K562 (cell line): Measurements from ENCODE around the gene NCOA3. TPM values are rescaled to one million over a fixed set of nuclear protein-coding genes. Genes with fewer than 3 reads are reported as not detected.

Experiments
- CBFA2T3 ChIP-seq: fragments of 450-650 bp; IDR thresholded peaks from 2 replicates; pipeline ENCODE4 v1.6.1; 2017
- CREB1 ChIP-seq, 2 experiments: sonication (generic) in 1 of 2; formaldehyde crosslinking in 1 of 2; IDR thresholded peaks; 2 replicates each; pipeline versions ENCODE4 v1.6.1 to v1.8.0; 2012 to 2022; ENCODE audit warnings: inconsistent platforms in 1 of 2, mild to moderate bottlenecking in 1 of 2, missing genetic modification reagents in 1 of 2, moderate library complexity in 1 of 2
- CTCF ChIP-seq, 3 experiments: IDR thresholded peaks in 2 of 3; conservative IDR thresholded peaks in 1 of 3; 2 replicates each; pipeline ENCODE4 v1.5.1; 2011 to 2012; ENCODE audit warnings: low read length in 3 of 3, mild to moderate bottlenecking in 3 of 3, control low read depth in 2 of 3, improper control_type of control experiment in 1 of 3, inconsistent platforms in 1 of 3, low read depth in 1 of 3, mixed read lengths in 1 of 3, moderate library complexity in 1 of 3; ENCODE audit not compliant: insufficient read depth in 2 of 3
- DPF2 ChIP-seq: fragments of 450-650 bp; IDR thresholded peaks from 2 replicates; pipeline ENCODE4 v1.6.1; 2016
- HDAC8 ChIP-seq: fragments of 450-650 bp; IDR thresholded peaks from 2 replicates; pipeline ENCODE4 v1.6.1; 2016; ENCODE audit warnings: mild to moderate bottlenecking, missing genetic modification characterization, moderate library complexity, missing compliant biosample characterization
- IFI16 ChIP-seq: fragments of 250-450 bp; sonication (Bioruptor Pico); IDR thresholded peaks from 2 replicates; pipeline ENCODE4 v2.1.2; 2022; ENCODE audit warnings: mild to moderate bottlenecking, inconsistent platforms
- MAZ ChIP-seq, 2 experiments: fragments of 450-650 bp in 1 of 2; sonication (generic) in 1 of 2; formaldehyde crosslinking; IDR thresholded peaks in 1 of 2; conservative IDR thresholded peaks in 1 of 2; 2 replicates each; pipeline versions ENCODE4 v1.4.0 to v1.5.0; 2020; ENCODE audit warnings: mild to moderate bottlenecking in 1 of 2, missing genetic modification reagents in 1 of 2
- NFYB ChIP-seq: IDR thresholded peaks from 2 replicates; pipeline ENCODE4 v1.6.1; 2011; ENCODE audit warnings: mild to moderate bottlenecking, moderate library complexity; ENCODE audit not compliant: insufficient read length; ENCODE audit errors: extremely low read depth
- PBX2 ChIP-seq, 2 experiments: IDR thresholded peaks in 1 of 2; conservative IDR thresholded peaks in 1 of 2; 2 replicates each; pipeline ENCODE4 v1.6.1; 2016; ENCODE audit warnings: low read depth in 2 of 2, mild to moderate bottlenecking in 1 of 2, missing compliant biosample characterization in 1 of 2, missing genetic modification characterization in 1 of 2, moderate library complexity in 1 of 2
- PCBP1 ChIP-seq: fragments of 200-400 bp; formaldehyde crosslinking; IDR thresholded peaks from 2 replicates; pipeline ENCODE4 v1.6.1; 2018; ENCODE audit warnings: mild to moderate bottlenecking, low read depth, low read length; ENCODE audit not compliant: poor library complexity, severe bottlenecking
- PHF8 ChIP-seq: fragments of 200-600 bp; sonication (generic); IDR thresholded peaks from 2 replicates; pipeline ENCODE4 v1.6.1; 2012; ENCODE audit warnings: mixed run types, mild to moderate bottlenecking, inconsistent platforms, low read length, moderate library complexity, borderline replicate concordance
- POLR2A ChIP-seq: fragments of 450-650 bp; conservative IDR thresholded peaks from 2 replicates; pipeline ENCODE4 v1.6.1; 2016
- POLR2H ChIP-seq: IDR thresholded peaks from 2 replicates; pipeline ENCODE4 v1.6.1; 2016; ENCODE audit warnings: missing genetic modification characterization, low read depth, mild to moderate bottlenecking, control low read depth, missing compliant biosample characterization, moderate library complexity
- SMARCA4 ChIP-seq: fragments of 450-650 bp; IDR thresholded peaks from 2 replicates; pipeline ENCODE4 v1.6.1; 2016
- SMC3 ChIP-seq: conservative IDR thresholded peaks from 2 replicates; pipeline ENCODE4 v1.6.1; 2011; ENCODE audit warnings: low read depth, low read length, improper control_type of control experiment; ENCODE audit not compliant: insufficient read depth
- SNIP1 ChIP-seq: fragments of 450-650 bp; IDR thresholded peaks from 2 replicates; pipeline ENCODE4 v1.7.1; 2017; ENCODE audit warnings: low read depth, mild to moderate bottlenecking
- SREBF1 ChIP-seq: fragments of 150-350 bp; IDR thresholded peaks from 2 replicates; pipeline ENCODE4 v1.6.1; 2014; ENCODE audit warnings: antibody characterized with exemption, low read depth, low read length, borderline replicate concordance
- TCF7L2 ChIP-seq: fragments of 150-350 bp; IDR thresholded peaks from 2 replicates; pipeline ENCODE4 v1.6.1; 2016; ENCODE audit warnings: low read depth, mild to moderate bottlenecking, low read length, moderate library complexity
- TRIM24 ChIP-seq, 2 experiments: fragments of 450-650 bp; IDR thresholded peaks; 2 replicates each; pipeline ENCODE4 v1.6.1; 2016
- ZC3H11A ChIP-seq: IDR thresholded peaks from 2 replicates; pipeline ENCODE4 v1.6.1; 2012; ENCODE audit warnings: low read depth, low read length, improper control_type of control experiment
- ZNF274 ChIP-seq: IDR thresholded peaks from 2 replicates; pipeline ENCODE4 v1.6.1; 2011; ENCODE audit warnings: low read depth, mild to moderate bottlenecking, low read length, moderate library complexity, borderline replicate concordance
- ZNF589 ChIP-seq: fragments of 200-800 bp; sonication (Bioruptor generic); IDR thresholded peaks from 2 replicates; pipeline ENCODE4 v1.6.1; 2016; ENCODE audit warnings: low read depth, missing genetic modification characterization, missing compliant biosample characterization
- ZNF75A ChIP-seq: fragments of 450-650 bp; formaldehyde crosslinking; IDR thresholded peaks from 2 replicates; pipeline ENCODE4 v1.4.0; 2020; ENCODE audit warnings: mild to moderate bottlenecking
- polyA plus RNA-seq, 8 experiments: library from polyadenylated mRNA; depleted of rRNA in 4 of 8; stranded (reverse) in 5 of 8; unstranded in 3 of 8; fragments of >200 nt; fragmentation: Nextera tagmentation in 2 of 8; fragmentation: Illumina TruSeq in 1 of 8; extraction: Ambion mirVana in 2 of 8; extraction: Trizol in 1 of 8; gene quantifications; 2 replicates each; pipeline versions ENCODE4 v1.2.1 to v1.2.3, GENCODE V29; 2011 to 2014; ENCODE audit warnings: inconsistent platforms in 1 of 8, missing spikeins in 1 of 8
- total RNA-seq, 7 experiments: library from RNA; depleted of rRNA in 6 of 7; stranded (reverse); fragments of >200 nt in 6 of 7; fragmentation: Illumina TruSeq in 2 of 7; extraction: Trizol in 2 of 7; gene quantifications; 2 replicates each; pipeline versions ENCODE4 v1.2.1 to v1.2.3, GENCODE V29; 2011 to 2021; ENCODE audit warnings: low replicate concordance in 1 of 7

NCOA3 gene
- total and polyA plus RNA-seq, 9 of the 15 experiments (the other 6 are each of a cell fraction or from before 2014, with no cell fraction given), result 3.2 to 24.3 (median 14.4) TPM

GRCh38 chr20:47464380-47465101 is 37.1 kb upstream of the NCOA3 start (continued):
- TF ChIP-seq PHF8 (no peak), HDAC8 (tag) (no peak), SMARCA4 (no peak; the same call in 1 of the 2 replicates), TCF7L2 (no peak), CREB1 (IDR thresholded peaks at IDR 0.05) (no peak), CREB1 (CRISPR knock-in tag; IDR thresholded peaks at IDR 0.05) (no peak), NFYB (no peak), CTCF (IDR thresholded peaks at IDR 0.05 in 2 of 3, conservative IDR thresholded peaks at IDR 0.05 in 1 of 3; ENCODE audit: insufficient read depth in 2 of 3, low read depth in 1 of 3, low read length in 3 of 3) (0 out of 6 replicates have a peak, but pooled peaks of 1 of the 3 experiments have one; percentile 12), IFI16 (CRISPR knock-in tag) (no peak), DPF2 (0 out of 2 replicates have a peak, but pooled peaks have one; percentile 18), PCBP1 (no peak), MAZ (CRISPR knock-in tag; conservative IDR thresholded peaks at IDR 0.05 in 1 of 2, IDR thresholded peaks at IDR 0.05 in 1 of 2) (no peak), CBFA2T3 (no peak), ZC3H11A (no peak), POLR2A (no peak), POLR2H (tag) (no peak), ZNF589 (CRISPR knock-in tag) (0 out of 2 replicates have a peak, but pooled peaks have one; percentile 19), TRIM24 (IDR thresholded peaks at IDR 0.05) (peak; percentile 55 to 82; a peak in 2 of 4 replicates), SNIP1 (no peak), PBX2 (CRISPR knock-in tag; IDR thresholded peaks at IDR 0.05; ENCODE audit: low read depth) (peak; percentile 73), PBX2 (tag; conservative IDR thresholded peaks at IDR 0.05; ENCODE audit: low read depth) (peak; percentile 78), SMC3 (no peak), SREBF1 (no peak), ZNF75A (CRISPR knock-in tag) (no peak), ZNF274 (no peak)
